ENCODE measurements around the gene CENATAC. TPM values are rescaled to one million over a fixed set of nuclear protein-coding genes. Genes with fewer than 3 reads are reported as not detected.

The CENATAC gene
- total and polyA plus RNA-seq, 9 of the 15 experiments (the other 6 are each of a cell fraction or from before 2014, with no cell fraction given), result 2.4 to 25.5 (median 13.7) TPM

DNA sequence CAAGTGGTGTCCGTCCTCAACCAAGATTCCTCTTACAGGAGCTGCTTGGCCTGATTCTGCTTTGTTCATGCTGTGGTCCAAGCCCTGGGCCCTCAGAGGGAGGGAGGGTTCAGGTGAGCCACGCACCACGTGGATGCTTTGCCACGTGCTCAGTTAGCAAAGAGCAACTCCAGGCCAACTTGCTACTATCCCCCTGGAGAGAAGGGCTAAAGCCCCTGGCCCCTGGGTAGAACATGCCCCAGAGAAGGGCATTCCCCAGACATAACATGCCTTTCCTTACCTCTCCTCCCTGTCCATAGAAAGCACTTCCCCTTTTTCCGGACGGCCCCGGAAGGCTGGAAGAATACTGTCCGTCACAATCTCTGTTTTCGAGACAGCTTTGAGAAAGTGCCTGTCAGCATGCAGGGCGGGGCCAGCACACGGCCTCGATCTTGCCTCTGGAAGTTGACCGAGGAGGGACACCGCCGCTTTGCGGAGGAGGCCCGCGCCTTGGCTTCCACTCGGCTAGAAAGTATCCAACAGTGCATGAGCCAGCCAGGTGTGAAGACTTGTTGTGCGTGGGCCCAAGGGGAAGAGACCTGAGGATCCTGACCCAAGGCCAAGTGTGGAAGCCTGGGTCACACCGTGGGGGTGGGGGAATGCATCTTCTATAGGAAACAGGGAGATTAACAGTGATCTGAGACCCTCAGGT lies 17.6 kb upstream of the CENATAC start (continued):
- TF ChIP-seq ZNF639 (CRISPR knock-in tag; conservative IDR thresholded peaks at IDR 0.05 in 1 of 2, IDR thresholded peaks at IDR 0.05 in 1 of 2) (0 out of 4 replicates have a peak, but pooled peaks of 1 of the 2 experiments have one; percentile 33), LCOR (CRISPR knock-in tag; IDR thresholded peaks at IDR 0.05) (no peak), SRF (CRISPR knock-in tag; IDR thresholded peaks at IDR 0.05) (peak in 1 of 2 experiments; percentile 88; a peak in 2 of 4 replicates), TOE1 (IDR thresholded peaks at IDR 0.05; ENCODE audit: borderline replicate concordance) (peak; percentile 71; the same call in 1 of the 2 replicates), TOE1 (CRISPR knock-in tag; IDR thresholded peaks at IDR 0.05; ENCODE audit: borderline replicate concordance, low read depth) (no peak), MNT (conservative IDR thresholded peaks at IDR 0.05) (peak; percentile 99), BHLHE40 (IDR thresholded peaks at IDR 0.05; ENCODE audit: low read length) (peak; percentile 56), ZNF347 (CRISPR knock-in tag; IDR thresholded peaks at IDR 0.05; ENCODE audit: low read depth) (no peak), GABPB2 (CRISPR knock-in tag; conservative IDR thresholded peaks at IDR 0.05) (no peak), RFX7 (CRISPR knock-in tag; IDR thresholded peaks at IDR 0.05) (no peak), HMGN3 (IDR thresholded peaks at IDR 0.05; ENCODE audit: borderline replicate concordance, extremely low read depth, insufficient read length, low read depth, low read length) (peak; percentile 61), ZSCAN29 (IDR thresholded peaks at IDR 0.05) (no peak), TCF3 (CRISPR knock-in tag; IDR thresholded peaks at IDR 0.05) (no peak; the same call in 1 of the 2 replicates), XRCC3 (IDR thresholded peaks at IDR 0.05) (no peak), ZNF24 (IDR thresholded peaks at IDR 0.05) (no peak), ZNF140 (CRISPR knock-in tag; IDR thresholded peaks at IDR 0.05) (no peak), USF1 (CRISPR knock-in tag; IDR thresholded peaks at IDR 0.05) (peak; percentile 94), HDAC1 (IDR thresholded peaks at IDR 0.05) (peak in 1 of 2 experiments; percentile 89; a peak in 2 of 4 replicates), SREBF1 (IDR thresholded peaks at IDR 0.05; ENCODE audit: borderline replicate concordance, low read depth, low read length) (0 out of 2 replicates have a peak, but pooled peaks have one; percentile 23), ZNF165 (CRISPR knock-in tag; IDR thresholded peaks at IDR 0.05; ENCODE audit: borderline replicate concordance) (no peak)
- TF ChIP-seq, protein P1, sequence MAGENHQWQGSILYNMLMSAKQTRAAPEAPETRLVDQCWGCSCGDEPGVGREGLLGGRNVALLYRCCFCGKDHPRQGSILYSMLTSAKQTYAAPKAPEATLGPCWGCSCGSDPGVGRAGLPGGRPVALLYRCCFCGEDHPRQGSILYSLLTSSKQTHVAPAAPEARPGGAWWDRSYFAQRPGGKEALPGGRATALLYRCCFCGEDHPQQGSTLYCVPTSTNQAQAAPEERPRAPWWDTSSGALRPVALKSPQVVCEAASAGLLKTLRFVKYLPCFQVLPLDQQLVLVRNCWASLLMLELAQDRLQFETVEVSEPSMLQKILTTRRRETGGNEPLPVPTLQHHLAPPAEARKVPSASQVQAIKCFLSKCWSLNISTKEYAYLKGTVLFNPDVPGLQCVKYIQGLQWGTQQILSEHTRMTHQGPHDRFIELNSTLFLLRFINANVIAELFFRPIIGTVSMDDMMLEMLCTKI (IDR thresholded peaks at IDR 0.05; ENCODE audit: partially characterized antibody), result no peak
- TF ChIP-seq, protein P2, sequence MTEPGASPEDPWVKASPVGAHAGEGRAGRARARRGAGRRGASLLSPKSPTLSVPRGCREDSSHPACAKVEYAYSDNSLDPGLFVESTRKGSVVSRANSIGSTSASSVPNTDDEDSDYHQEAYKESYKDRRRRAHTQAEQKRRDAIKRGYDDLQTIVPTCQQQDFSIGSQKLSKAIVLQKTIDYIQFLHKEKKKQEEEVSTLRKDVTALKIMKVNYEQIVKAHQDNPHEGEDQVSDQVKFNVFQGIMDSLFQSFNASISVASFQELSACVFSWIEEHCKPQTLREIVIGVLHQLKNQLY (CRISPR knock-in tag; conservative IDR thresholded peaks at IDR 0.05), result no peak; a peak in 1 of 4 replicates
